GM12873 (cell line): ENCODE measurements around the gene SLC25A47.

Source experiments
- TF ChIP-seq, protein P1 (sequence below): IDR thresholded peaks from 2 replicates; pipeline ENCODE4 v1.5.1; 2012; ENCODE audit warnings: low read depth, mild to moderate bottlenecking, moderate library complexity, low read length, control low read depth; ENCODE audit not compliant: insufficient read depth; ENCODE audit errors: missing control alignments

Gene SLC25A47

DNA sequence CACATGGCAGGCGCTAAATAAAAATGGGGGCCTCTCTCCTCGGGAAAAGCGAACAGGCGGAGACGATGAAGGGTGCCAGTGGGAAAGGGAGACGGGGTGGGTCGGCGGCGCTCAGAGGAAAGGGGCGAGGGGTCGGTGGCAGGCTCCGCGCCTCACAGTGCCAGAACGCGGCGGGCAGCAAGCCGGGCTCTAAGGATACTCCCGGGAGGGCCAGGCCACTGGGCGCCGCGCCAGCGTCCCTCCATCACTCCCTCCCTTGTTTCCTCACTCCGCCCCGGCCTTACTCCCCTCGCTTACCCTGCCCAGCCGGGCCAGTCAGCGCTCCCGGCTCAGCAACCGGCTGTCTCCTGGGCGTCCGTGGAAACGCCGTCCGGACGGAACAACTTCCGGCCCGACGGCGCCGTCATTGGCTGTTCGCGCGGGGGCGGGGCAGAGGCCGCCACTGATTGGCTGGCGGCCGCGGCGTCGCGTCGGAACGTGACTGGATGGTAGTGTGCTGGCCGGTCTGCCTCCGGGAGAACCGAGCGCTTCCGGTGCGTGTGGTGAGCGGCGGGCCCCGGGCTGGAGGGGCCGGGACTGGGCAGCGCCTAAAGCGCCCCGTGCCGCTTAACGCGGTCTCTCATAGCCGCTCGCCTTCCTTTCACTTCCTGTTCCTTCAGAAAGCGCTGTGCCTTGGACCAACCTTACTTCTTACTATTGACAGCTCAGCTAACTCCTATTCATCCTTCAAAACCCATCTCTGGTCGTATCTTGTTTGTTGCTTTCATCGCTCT is 53.0 kb downstream of the SLC25A47 start, which contains the start of gene WDR25:
WDR25 (plus strand) TSS at position 523 of the 773 bp plus-strand sequence.
- TF ChIP-seq, protein P1, sequence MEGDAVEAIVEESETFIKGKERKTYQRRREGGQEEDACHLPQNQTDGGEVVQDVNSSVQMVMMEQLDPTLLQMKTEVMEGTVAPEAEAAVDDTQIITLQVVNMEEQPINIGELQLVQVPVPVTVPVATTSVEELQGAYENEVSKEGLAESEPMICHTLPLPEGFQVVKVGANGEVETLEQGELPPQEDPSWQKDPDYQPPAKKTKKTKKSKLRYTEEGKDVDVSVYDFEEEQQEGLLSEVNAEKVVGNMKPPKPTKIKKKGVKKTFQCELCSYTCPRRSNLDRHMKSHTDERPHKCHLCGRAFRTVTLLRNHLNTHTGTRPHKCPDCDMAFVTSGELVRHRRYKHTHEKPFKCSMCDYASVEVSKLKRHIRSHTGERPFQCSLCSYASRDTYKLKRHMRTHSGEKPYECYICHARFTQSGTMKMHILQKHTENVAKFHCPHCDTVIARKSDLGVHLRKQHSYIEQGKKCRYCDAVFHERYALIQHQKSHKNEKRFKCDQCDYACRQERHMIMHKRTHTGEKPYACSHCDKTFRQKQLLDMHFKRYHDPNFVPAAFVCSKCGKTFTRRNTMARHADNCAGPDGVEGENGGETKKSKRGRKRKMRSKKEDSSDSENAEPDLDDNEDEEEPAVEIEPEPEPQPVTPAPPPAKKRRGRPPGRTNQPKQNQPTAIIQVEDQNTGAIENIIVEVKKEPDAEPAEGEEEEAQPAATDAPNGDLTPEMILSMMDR, result no peak

DNA sequence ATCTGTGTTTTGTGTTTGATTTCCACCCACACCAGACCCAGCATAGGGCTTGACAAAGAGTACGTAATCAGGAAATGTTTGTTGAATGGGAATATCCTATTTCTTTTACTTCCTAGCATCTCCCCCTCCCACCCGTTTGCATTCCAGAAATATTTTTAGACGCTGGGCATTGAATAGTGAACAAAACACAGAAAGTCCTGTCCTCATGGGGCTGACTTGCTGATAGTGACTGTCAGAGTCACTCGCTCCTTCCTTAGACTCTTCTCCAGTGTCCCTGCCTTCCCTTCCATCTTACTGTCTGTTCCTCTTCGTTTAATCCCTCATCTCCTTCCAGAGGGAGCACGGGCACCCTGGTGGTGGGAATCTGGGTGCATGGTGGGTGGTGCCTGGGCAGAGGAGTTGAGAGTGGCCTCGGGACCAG is 53.6 kb downstream of the SLC25A47 start:
- TF ChIP-seq, protein P1, result peak; percentile 16
